Activated CD4-positive, alpha-beta T cell treated with anti-CD3 and anti-CD28 coated beads for 4 hours (primary cell): ENCODE data around the gene FAM3B.

ENCODE experiments used
- DNase-seq, 2 donors: peaks; one replicate each; pipeline ENCODE4 v3.0.0-alpha.2; 2020

Gene FAM3B

DNA sequence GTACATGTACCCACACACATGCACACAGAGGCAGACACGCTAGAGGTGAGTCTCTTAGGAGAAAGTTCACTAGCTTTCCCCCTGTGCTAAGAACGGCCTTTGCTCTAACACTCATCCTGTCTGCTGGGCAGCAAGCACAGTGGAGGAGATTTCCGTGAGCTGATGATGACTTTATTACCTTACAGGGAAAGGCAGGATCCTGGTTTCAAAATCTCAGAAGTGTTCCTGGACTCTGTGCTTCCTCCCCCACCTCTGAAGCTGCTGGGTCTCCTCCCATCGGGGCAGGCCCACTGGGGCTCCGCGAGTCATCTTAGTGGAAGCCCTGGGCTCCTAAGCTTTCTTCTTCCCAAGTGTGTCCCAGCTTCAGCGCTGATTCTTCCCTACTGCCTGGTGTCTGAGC, 2.7 kb downstream of the FAM3B start:
- no peak for DNase-seq

DNA sequence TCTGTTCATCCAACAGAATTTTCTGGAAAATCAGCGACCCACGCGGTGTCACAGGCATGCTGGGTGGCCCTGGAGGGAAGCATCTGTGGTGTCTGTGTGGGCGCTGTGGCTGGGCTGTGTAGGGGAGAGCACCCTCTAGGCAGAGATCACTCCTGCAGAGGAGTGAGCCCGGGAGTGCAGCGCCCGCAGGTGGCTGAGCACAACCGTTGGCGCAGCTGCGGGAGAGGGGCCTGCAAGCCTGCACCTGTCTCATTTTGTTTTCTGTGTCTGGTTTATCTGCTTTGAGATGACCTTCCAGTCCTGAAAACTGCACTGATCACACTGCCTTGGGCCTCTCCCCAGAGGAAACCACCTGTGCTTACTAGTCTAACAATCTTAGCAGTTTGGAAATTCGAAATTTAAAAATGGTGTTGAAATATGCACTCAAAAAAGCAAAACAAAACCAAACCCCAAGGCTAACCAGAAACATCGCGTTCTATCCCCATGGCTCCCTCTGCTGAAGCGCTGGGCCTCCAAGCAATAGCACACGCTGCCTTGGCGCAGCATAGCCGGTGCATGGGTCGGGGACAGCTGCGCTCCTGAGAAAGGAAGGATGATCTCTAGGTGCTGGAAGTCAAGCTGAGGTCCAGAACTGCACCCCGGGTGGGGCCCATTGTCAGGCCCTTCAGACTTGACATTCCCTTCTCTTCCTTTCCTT, 4.8 kb downstream of the FAM3B start:
- DNase-seq = no peak

DNA sequence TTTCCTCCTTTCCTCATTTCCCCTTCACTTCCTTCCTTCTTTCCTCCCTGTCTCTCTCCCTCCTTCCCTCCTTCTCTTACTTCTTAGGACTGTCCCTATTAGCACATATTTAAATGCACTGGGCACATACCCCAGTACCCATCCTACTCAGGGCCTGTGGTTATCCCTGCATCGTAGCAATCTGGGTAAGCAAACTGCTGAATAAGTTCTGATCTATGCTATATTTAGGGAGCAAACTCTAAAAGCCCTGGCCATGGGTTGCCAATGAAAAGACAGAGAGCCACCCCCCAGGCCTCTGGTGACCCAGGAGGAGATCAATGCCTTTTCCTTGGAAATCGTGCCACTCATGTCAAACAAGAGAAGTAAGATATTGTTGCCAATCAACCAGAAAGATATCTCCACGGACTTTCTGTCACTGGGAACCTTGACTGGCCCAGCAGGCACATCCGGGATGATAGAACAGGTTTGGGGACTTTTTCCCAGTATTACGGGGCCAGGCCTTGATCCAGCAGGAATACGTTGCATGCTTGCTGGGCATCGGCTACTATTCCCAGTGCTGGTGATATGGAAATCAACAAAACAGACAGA, 5.4 kb downstream of the FAM3B start:
- DNase-seq = no peak

- DNase-seq = no peak
These were observed 6.1 kb downstream of the FAM3B start for GRCh38 chr21:41322496-41323382.

- DNase-seq = no peak
These were observed 8.7 kb downstream of the FAM3B start for GRCh38 chr21:41325138-41325912.

GRCh38 chr21:41326414-41327080, 9.9 kb downstream of the FAM3B start:
- DNase-seq = no peak

DNA sequence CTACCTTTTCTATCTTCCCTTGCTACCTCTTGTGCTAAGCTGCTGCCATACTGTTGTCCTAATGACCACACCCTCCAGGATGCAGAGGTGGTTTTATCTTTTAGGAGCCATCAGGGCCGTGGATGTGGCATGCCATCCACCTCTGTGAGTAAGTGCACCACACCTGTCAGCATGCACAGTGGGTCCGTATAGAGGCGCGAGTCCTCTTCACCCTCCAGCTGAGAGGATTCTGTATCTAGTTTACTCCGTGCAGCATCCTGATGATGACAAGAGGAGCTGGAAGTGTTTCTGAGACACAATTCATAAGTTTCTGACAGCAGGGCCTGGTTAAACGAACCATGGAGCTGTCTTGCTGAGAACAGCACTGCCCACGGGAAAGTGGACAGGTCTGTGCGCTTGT, 11.2 kb downstream of the FAM3B start:
- no peak for DNase-seq

DNA sequence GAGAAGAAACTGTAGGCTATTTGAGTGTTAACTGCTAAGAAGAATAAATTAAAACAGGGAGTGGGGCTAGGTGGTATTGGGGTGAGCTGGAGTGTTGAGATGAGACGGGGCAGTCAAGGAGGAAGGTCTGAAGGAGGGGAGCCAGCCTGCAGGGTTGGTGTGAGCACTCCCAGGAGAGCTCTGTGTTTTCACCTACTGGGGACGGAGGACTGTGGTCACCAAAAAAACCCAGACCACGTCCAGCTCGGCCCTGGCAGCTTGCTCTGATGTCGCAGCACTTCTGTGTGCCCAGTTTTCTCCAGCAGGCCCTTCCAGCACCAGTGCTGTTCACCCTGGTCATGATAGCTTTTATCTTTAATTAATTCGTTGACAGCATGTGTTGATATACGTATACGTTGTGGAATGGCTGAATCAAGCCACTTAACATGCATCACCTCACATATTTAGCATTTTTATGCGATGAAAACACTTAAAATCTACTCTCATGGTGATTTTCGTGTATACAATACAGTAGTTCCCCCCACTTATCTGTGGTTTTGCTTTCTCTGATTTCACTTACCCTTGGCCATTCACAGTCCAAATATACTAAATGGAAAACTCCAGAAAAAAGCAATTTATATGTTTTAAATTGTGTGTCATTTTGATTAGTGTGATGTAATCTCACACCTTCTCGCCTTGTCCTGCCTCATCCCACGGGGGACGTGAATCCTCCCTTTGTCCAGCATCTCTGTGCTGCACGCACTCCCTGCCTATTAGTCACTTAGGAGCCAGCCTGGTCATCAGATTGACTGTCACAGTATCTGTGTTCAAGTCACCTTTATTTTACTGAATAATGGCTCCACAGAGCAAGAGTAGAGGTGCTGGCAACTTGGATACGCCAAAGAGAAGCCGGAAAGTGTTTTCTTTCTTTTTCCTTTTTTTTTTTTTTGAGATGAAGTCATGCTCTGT, 12.3 kb downstream of the FAM3B start:
- DNase-seq = no peak

DNA sequence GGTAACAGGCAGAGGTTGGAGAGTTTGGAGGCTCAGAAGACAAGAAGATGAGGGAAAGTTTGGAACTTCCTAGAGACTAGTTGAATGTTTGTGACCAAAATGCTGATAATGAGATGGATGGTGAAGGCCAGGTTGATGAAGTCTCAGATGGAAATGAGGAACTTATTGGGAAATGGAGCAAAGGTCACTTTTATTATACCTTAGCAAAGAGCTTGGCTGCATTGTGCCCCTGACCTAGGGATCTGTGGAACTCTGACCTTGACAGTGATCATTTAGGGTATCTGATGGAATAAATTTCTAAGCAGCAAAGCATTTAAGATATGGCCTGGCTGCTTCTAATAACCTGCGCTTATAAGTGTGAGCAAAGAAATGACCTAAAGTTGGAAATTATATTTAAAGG, 17.2 kb downstream of the FAM3B start:
- DNase-seq = no peak

GRCh38 chr21:41337515-41337914, 20.9 kb downstream of the FAM3B start:
- DNase-seq = no peak

DNA sequence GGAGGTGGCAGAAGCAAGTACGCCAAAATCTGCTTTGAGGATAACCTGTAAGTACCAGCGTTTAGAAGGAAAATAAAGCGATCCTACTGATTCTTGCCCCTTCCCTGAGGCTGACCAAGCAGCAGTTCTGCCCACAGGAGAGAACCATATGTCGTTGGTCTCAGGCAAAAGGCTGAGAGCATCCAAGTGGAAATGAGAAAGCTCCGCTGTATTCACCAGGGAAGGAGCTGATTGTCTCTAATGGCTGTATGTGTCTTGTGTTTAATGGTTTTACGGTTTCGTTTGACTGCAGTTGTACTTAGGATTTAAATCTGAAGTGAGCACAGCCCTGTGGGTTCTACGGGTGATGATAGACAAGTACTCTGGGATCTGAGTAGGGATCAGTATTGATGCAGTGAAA, 21.9 kb downstream of the FAM3B start:
- no peak for DNase-seq

- no peak for DNase-seq
These were observed 25.4 kb downstream of the FAM3B start for GRCh38 chr21:41342035-41342434.

DNA sequence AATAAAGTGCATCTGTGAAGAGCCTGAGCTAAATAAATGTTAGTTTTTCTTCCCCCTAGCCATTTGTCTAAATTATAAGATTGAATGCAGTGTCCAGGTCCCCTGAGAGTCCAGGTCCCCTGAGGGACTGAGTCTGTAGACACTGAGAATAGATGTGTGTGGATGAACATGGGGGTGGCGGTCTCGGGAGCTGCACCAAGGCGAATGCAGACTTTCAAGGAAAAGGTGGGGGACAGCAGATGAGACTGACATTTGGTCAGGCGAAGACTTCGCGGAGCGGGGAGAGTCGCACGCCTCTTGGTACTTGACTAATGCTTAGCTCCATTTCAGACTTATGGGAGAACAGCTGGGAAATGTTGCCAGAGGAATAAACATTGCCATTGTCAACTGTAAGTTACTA, 27.5 kb downstream of the FAM3B start:
- DNase-seq = no peak

GRCh38 chr21:41345356-41345755, 28.8 kb downstream of the FAM3B start:
- no peak for DNase-seq

GRCh38 chr21:41345934-41346685, 29.5 kb downstream of the FAM3B start:
- no peak for DNase-seq

- DNase-seq = no peak
These were observed 30.2 kb downstream of the FAM3B start for GRCh38 chr21:41346758-41347157.

DNA sequence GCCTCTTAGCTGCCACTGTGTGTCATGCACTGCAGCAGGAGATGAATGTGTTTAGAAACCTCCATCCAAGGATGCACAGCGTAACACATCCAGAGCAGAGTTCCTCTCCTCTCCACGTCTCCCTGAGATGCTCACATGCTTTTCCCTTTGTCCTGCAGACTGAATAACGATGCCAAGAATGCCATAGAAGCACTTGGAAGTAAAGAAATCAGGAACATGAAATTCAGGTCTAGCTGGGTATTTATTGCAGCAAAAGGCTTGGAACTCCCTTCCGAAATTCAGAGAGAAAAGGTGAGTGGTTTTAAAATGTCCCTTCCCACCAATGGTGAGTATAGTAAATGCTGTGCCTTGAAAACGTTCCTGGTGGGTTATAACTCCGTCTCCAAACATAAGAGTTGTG, 31.8 kb downstream of the FAM3B start:
- no peak for DNase-seq

DNA sequence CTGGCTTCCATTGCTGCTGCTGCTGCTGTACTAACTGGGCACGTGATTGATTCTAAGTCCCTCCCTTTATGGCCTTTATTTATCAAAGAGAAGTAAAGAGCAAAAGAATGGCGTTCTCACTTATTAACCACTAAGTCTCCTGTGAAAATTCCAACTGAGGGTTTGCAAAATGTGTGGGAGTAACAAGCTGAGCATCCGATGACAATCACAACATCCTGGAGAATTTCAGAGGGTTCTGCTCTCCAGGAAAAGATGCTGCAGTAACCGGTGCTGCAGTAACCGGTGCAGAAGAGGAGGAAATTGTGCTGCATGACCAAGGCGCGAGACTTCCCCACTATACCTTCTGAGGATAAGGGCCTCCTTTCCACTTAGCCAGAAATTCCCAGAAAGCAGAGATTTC, 32.5 kb downstream of the FAM3B start:
- no peak for DNase-seq

- DNase-seq = no peak
These were observed 33.2 kb downstream of the FAM3B start for GRCh38 chr21:41349619-41350390.
